IMR-90 (cell line): ENCODE results near the gene MOB2. TPM values are rescaled to one million over a fixed set of nuclear protein-coding genes. Genes with fewer than 3 reads are reported as not detected.
A peak's percentile ranks its signal among the peaks of the same experiment; 100 is the strongest.

Experiments used
- ATAC-seq: fragments of 200-7000 bp; cut with Tn5 transposase; 2 replicates; pipeline ENCODE4 v1.9.1; 2020; ENCODE audit warnings: low read depth, mild to moderate bottlenecking, moderate library complexity
- BruUV-seq: library from RNA; stranded (reverse); fragments of 400-500 nt; replicated peaks from 2 replicates; lab custom pipeline; 2021; lab: Mats Ljungman, UMichigan
- CTCF ChIA-PET: fragments of 300-600 bp; formaldehyde crosslinking; extraction: SDS; loops from one replicate; lab custom pipeline; 2021; ENCODE audit warnings: antibody characterized with exemption; lab: Yijun Ruan, JAX
- POLR2A ChIA-PET: fragments of 300-600 bp; sonication (Branson Sonifier 250); formaldehyde crosslinking; loops from one replicate; lab custom pipeline; 2022; ENCODE audit warnings: antibody characterized with exemption; ENCODE audit not compliant: unreplicated experiment; lab: Charles Lee
- DNase-seq: peaks from one replicate; pipeline ENCODE4 v3.0.0; 2013
- H2AFZ ChIP-seq: replicated peaks from 2 replicates; pipeline ENCODE3; 2013; ENCODE audit warnings: low read length, mild to moderate bottlenecking; ENCODE audit not compliant: poor library complexity
- H2AK5ac ChIP-seq: 2 replicates; pipeline ENCODE4 v1.6.1; 2013; ENCODE audit warnings: low read depth, low read length, inconsistent platforms
- H2AK9ac ChIP-seq: replicated peaks from 2 replicates; pipeline ENCODE3; 2013; ENCODE audit warnings: mild to moderate bottlenecking, low read depth, low read length, moderate library complexity; ENCODE audit not compliant: poor library complexity
- H2BK120ac ChIP-seq: 2 replicates; pipeline ENCODE4 v1.6.1; 2013; ENCODE audit warnings: low read depth, low read length, inconsistent platforms
- H2BK15ac ChIP-seq: 3 replicates; pipeline ENCODE4 v1.6.1; 2013; ENCODE audit warnings: low read depth, low read length, inconsistent platforms
- H2BK20ac ChIP-seq: 2 replicates; pipeline ENCODE4 v1.6.1; 2013; ENCODE audit warnings: low read depth, mild to moderate bottlenecking, inconsistent platforms, low read length, moderate library complexity
- H2BK5ac ChIP-seq: 2 replicates; pipeline ENCODE4 v1.6.1; 2013; ENCODE audit warnings: mild to moderate bottlenecking, low read depth, low read length, inconsistent platforms; ENCODE audit not compliant: poor library complexity, severe bottlenecking
- H3K14ac ChIP-seq: replicated peaks from 2 replicates; pipeline ENCODE4 v1.6.1; 2013; ENCODE audit warnings: low read depth, low read length, inconsistent platforms
- H3K18ac ChIP-seq: 2 replicates; pipeline ENCODE4 v1.6.1; 2013; ENCODE audit warnings: low read depth, low read length, control low read depth
- H3K23ac ChIP-seq: 2 replicates; pipeline ENCODE4 v1.6.1; 2013; ENCODE audit warnings: low read depth, low read length, inconsistent platforms
- H3K27ac ChIP-seq: 2 replicates; pipeline ENCODE4 v1.5.1; 2013; ENCODE audit warnings: mild to moderate bottlenecking, control low read depth, low read length; ENCODE audit not compliant: insufficient read depth
- H3K27me3 ChIP-seq: 2 replicates; pipeline ENCODE4 v1.6.1; 2013; ENCODE audit warnings: low read length; ENCODE audit not compliant: control insufficient read depth, insufficient read depth
- H3K36me3 ChIP-seq: 2 replicates; pipeline ENCODE4 v1.6.1; 2013; ENCODE audit warnings: low read length, mixed read lengths; ENCODE audit not compliant: control insufficient read depth, insufficient read depth
- H3K4ac ChIP-seq: 2 replicates; pipeline ENCODE4 v1.6.1; 2013; ENCODE audit warnings: low read depth, low read length, inconsistent platforms
- H3K4me1 ChIP-seq: 2 replicates; pipeline ENCODE4 v1.6.1; 2013; ENCODE audit warnings: low read length, mixed read lengths; ENCODE audit not compliant: control insufficient read depth, insufficient read depth
- H3K4me2 ChIP-seq: 2 replicates; pipeline ENCODE4 v1.6.1; 2013; ENCODE audit warnings: low read depth, mild to moderate bottlenecking, control low read depth, low read length, moderate library complexity
- H3K4me3 ChIP-seq: 2 replicates; pipeline ENCODE4 v1.5.1; 2013; ENCODE audit warnings: low read depth, mild to moderate bottlenecking, control low read depth, low read length, moderate library complexity; ENCODE audit not compliant: insufficient read depth
- H3K56ac ChIP-seq: 2 replicates; pipeline ENCODE4 v1.6.1; 2013; ENCODE audit warnings: low read length, inconsistent platforms; ENCODE audit not compliant: insufficient read depth; ENCODE audit errors: extremely low read depth
- H3K79me1 ChIP-seq, 2 experiments: 2 replicates each; pipeline ENCODE4 v1.6.1; 2013; ENCODE audit warnings: low read length in 2 of 2, inconsistent platforms in 1 of 2, low read depth in 1 of 2
- H3K9ac ChIP-seq: 2 replicates; pipeline ENCODE4 v1.6.1; 2013; ENCODE audit warnings: low read depth, low read length, control low read depth
- H3K9me1 ChIP-seq: 2 replicates; pipeline ENCODE4 v1.6.1; 2013; ENCODE audit warnings: low read length, inconsistent platforms; ENCODE audit not compliant: insufficient read depth
- H3K9me3 ChIP-seq: 2 replicates; pipeline ENCODE4 v1.6.1; 2013; ENCODE audit warnings: low read length; ENCODE audit not compliant: control insufficient read depth, insufficient read depth
- H4K20me1 ChIP-seq: 2 replicates; pipeline ENCODE4 v1.6.1; 2013; ENCODE audit warnings: low read length, inconsistent platforms; ENCODE audit not compliant: insufficient read depth
- H4K5ac ChIP-seq: 2 replicates; pipeline ENCODE4 v1.6.1; 2013; ENCODE audit warnings: mild to moderate bottlenecking, low read depth, low read length, control low read depth
- H4K8ac ChIP-seq, 2 experiments: 2 replicates each; pipeline ENCODE4 v1.6.1; 2013; ENCODE audit warnings: low read depth in 2 of 2, low read length in 2 of 2, control low read depth in 1 of 2, inconsistent platforms in 1 of 2
- H4K91ac ChIP-seq: 2 replicates; pipeline ENCODE4 v1.6.1; 2013; ENCODE audit warnings: low read depth, low read length, inconsistent platforms; ENCODE audit not compliant: insufficient read depth
- BHLHE40 ChIP-seq: fragments of 150-350 bp; IDR thresholded peaks from 2 replicates; pipeline ENCODE4 v1.6.1; 2016; ENCODE audit warnings: mild to moderate bottlenecking, low read depth, low read length
- CEBPB ChIP-seq: IDR thresholded peaks from 2 replicates; pipeline ENCODE4 v1.6.1; 2012; ENCODE audit warnings: low read depth, low read length, improper control_type of control experiment
- CHD1 ChIP-seq: IDR thresholded peaks from 2 replicates; pipeline ENCODE4 v1.6.1; 2012; ENCODE audit warnings: low read depth, low read length, improper control_type of control experiment
- FOS ChIP-seq: fragments of 150-350 bp; IDR thresholded peaks from 2 replicates; pipeline ENCODE4 v1.6.1; 2016; ENCODE audit warnings: low read depth, low read length
- MAFK ChIP-seq: IDR thresholded peaks from 2 replicates; pipeline ENCODE4 v1.6.1; 2012; ENCODE audit warnings: low read depth, low read length, improper control_type of control experiment
- MAZ ChIP-seq: IDR thresholded peaks from 2 replicates; pipeline ENCODE4 v1.6.1; 2012; ENCODE audit warnings: low read depth, mild to moderate bottlenecking, low read length, improper control_type of control experiment, moderate library complexity, borderline replicate concordance
- MXI1 ChIP-seq: IDR thresholded peaks from 2 replicates; pipeline ENCODE4 v1.6.1; 2012; ENCODE audit warnings: low read depth, mild to moderate bottlenecking, low read length, moderate library complexity, borderline replicate concordance
- NFE2L2 ChIP-seq: fragments of 150-350 bp; IDR thresholded peaks from 2 replicates; pipeline ENCODE4 v1.6.1; 2016; ENCODE audit warnings: low read depth, mild to moderate bottlenecking, low read length
- POLR2A ChIP-seq: IDR thresholded peaks from 2 replicates; pipeline ENCODE4 v1.6.1; 2012; ENCODE audit warnings: mild to moderate bottlenecking, low read depth, low read length
- RAD21 ChIP-seq: IDR thresholded peaks from 2 replicates; pipeline ENCODE4 v1.6.1; 2012; ENCODE audit warnings: low read length, improper control_type of control experiment
- RCOR1 ChIP-seq: IDR thresholded peaks from 2 replicates; pipeline ENCODE4 v1.6.1; 2012; ENCODE audit warnings: mild to moderate bottlenecking, low read length, improper control_type of control experiment; ENCODE audit not compliant: insufficient replicate concordance
- RFX5 ChIP-seq: IDR thresholded peaks from 2 replicates; pipeline ENCODE4 v1.8.0; 2012; ENCODE audit warnings: low read depth, mild to moderate bottlenecking, low read length, moderate library complexity
- SMC3 ChIP-seq: fragments of 150-350 bp; IDR thresholded peaks from 2 replicates; pipeline ENCODE4 v1.6.1; 2016; ENCODE audit warnings: low read depth, mild to moderate bottlenecking, antibody characterized with exemption, low read length, moderate library complexity
- WGBS, 2 experiments: methylation state at CpG; one replicate each; pipeline versions ENCODE4 v1.1.5 to v1.1.7; 2013; ENCODE audit warnings: missing lambda C conversion rate in 2 of 2; ENCODE audit not compliant: insufficient read length in 1 of 2; ENCODE audit errors: extremely low coverage in 2 of 2; 5-methylcytosine and 5-hydroxymethylcytosine counted together
- dilution Hi-C: fragments of 300-500 bp; cut with HindIII; formaldehyde crosslinking; loops from one replicate; pipeline ENCODE4 v1.14.3; 2018; ENCODE audit warnings: low sequenced_read_pairs; ENCODE audit not compliant: unreplicated experiment
- in situ Hi-C: fragments of 300-500 bp; cut with MboI; formaldehyde crosslinking; loops from 3 replicates; pipeline ENCODE4 v1.14.3; 2019; ENCODE audit warnings: low sequenced_read_pairs, inconsistent platforms, mixed read lengths
- intact Hi-C: fragments of 100-400 bp; cut with micrococcal nuclease; formaldehyde crosslinking; loops from 2 replicates; pipeline ENCODE4 v1.10.0; 2022
- polyA plus RNA-seq, 3 experiments: library from polyadenylated mRNA; depleted of rRNA; stranded (reverse); fragments of >200 nt; gene quantifications; 2 replicates each; pipeline ENCODE4 v1.2.3, GENCODE V29; 2012; ENCODE audit warnings: low replicate concordance in 1 of 3
- total RNA-seq: library from RNA; depleted of rRNA; stranded (reverse); fragments of >200 nt; gene quantifications from 2 replicates; pipeline ENCODE4 v1.2.3, GENCODE V29; 2012
- TF ChIP-seq, protein P1 (sequence below): fragments of 150-350 bp; IDR thresholded peaks from 2 replicates; pipeline ENCODE4 v1.6.1; 2017; ENCODE audit warnings: mild to moderate bottlenecking, antibody characterized with exemption, low read length, low read depth
- TF ChIP-seq, protein P2 (sequence below): conservative IDR thresholded peaks from 2 replicates; pipeline ENCODE4 v1.5.1; 2012; ENCODE audit warnings: mild to moderate bottlenecking, low read depth, low read length, improper control_type of control experiment

Gene MOB2
- total and polyA plus RNA-seq, 2 of the 4 experiments (the other 2 are of a cell fraction), result 23.7 to 36.2 TPM

DNA sequence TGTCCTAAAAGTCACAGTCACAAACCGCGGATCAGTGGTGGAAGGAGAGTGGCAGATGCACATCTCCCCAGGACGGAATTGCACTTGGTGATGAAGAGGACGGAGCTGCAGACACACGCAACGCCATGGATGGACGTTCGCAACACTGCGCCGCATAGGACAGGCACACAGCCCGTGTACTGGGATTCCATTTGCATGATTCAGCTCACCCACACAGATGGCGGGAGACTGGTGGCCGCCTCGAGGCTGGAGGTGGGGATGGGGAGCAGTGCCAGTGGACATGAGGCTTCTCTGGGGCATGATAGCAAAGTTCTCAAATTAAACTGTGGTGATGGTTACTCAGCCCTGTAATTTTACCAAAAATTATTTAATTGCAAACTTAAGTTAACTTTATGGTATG lies 48.1 kb upstream of the MOB2 start:
- Histone ChIP-seq H3K14ac (no peak overlapping the region), H2BK5ac (no peak overlapping the region), H2AK5ac (no peak overlapping the region), H2AFZ (peak overlapping the region; percentile 8), H3K4me1 (peaks cover 3% of the 10 kb centered on the region; the same call in 1 of the 2 replicates), H3K4me2 (no peak overlapping the region), H2BK15ac (no peak overlapping the region), H3K27ac (no peak overlapping the region), H2AK9ac (peak overlapping the region; percentile 58), H3K9ac (no peak overlapping the region), H3K4ac (no peak overlapping the region), H3K79me1 (peaks cover 28 to 72% of the 10 kb centered on the region in 2 experiments), H4K8ac (no peak overlapping the region), H4K5ac (no peak overlapping the region), H4K20me1 (peaks cover 70% of the 10 kb centered on the region), H3K9me3 (peaks cover 4% of the 10 kb centered on the region), H2BK20ac (no peak overlapping the region), H3K56ac (no peak overlapping the region), H3K23ac (no peak overlapping the region), H3K18ac (no peak overlapping the region), H2BK120ac (no peak overlapping the region), H4K91ac (no peak overlapping the region), H3K27me3 (peaks cover 13% of the 10 kb centered on the region), H3K4me3 (no peak overlapping the region), H3K9me1 (peaks cover 18% of the 10 kb centered on the region), H3K36me3 (peaks cover 9% of the 10 kb centered on the region)
- CTCF ChIA-PET, result no interaction called here
- WGBS, 2 experiments, result 86% methylated on average over 2 of the region's 14 CpGs; no CpG with 5 or more reads in 1 of the 2 experiments
- dilution Hi-C loops, result no loop called here
- ATAC-seq, result no peak; the same call in 1 of the 2 replicates
- BruUV-seq, result no TSS peak
- no peak for TF ChIP-seq POLR2A
- TF ChIP-seq RFX5, result no peak
- no peak for TF ChIP-seq SMC3
- TF ChIP-seq BHLHE40, result no peak
- TF ChIP-seq CEBPB, result no peak
- TF ChIP-seq, protein P1, sequence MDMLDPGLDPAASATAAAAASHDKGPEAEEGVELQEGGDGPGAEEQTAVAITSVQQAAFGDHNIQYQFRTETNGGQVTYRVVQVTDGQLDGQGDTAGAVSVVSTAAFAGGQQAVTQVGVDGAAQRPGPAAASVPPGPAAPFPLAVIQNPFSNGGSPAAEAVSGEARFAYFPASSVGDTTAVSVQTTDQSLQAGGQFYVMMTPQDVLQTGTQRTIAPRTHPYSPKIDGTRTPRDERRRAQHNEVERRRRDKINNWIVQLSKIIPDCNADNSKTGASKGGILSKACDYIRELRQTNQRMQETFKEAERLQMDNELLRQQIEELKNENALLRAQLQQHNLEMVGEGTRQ, result no peak
- no peak for TF ChIP-seq RAD21
- no peak for TF ChIP-seq MXI1
- TF ChIP-seq NFE2L2, result no peak
- no peak for TF ChIP-seq FOS
- TF ChIP-seq MAZ, result no peak
- TF ChIP-seq, protein P2, sequence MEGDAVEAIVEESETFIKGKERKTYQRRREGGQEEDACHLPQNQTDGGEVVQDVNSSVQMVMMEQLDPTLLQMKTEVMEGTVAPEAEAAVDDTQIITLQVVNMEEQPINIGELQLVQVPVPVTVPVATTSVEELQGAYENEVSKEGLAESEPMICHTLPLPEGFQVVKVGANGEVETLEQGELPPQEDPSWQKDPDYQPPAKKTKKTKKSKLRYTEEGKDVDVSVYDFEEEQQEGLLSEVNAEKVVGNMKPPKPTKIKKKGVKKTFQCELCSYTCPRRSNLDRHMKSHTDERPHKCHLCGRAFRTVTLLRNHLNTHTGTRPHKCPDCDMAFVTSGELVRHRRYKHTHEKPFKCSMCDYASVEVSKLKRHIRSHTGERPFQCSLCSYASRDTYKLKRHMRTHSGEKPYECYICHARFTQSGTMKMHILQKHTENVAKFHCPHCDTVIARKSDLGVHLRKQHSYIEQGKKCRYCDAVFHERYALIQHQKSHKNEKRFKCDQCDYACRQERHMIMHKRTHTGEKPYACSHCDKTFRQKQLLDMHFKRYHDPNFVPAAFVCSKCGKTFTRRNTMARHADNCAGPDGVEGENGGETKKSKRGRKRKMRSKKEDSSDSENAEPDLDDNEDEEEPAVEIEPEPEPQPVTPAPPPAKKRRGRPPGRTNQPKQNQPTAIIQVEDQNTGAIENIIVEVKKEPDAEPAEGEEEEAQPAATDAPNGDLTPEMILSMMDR, result no peak
- no peak for TF ChIP-seq RCOR1
- no peak for TF ChIP-seq CHD1
- no peak for TF ChIP-seq MAFK
- POLR2A ChIA-PET, result no interaction called here
- in situ Hi-C loops, result no loop called here
- intact Hi-C loops, result no loop called here
- DNase-seq, result peak; percentile 31
